NOMO-1 treated with DMSO at 0.1 percent for 48 hours (cell line): ENCODE results near the gene RGS9.
"Not testable (repeated sequence)": the region's sequence is repeated elsewhere in the genome, so short reads cannot be mapped to it uniquely, and the experiment has no call there.

Experiments used
- DNase-seq: peaks from one replicate; lab custom pipeline; 2025; ENCODE audit not compliant: unreplicated experiment; lab: John Stamatoyannopoulos, UW

The RGS9 gene

DNA sequence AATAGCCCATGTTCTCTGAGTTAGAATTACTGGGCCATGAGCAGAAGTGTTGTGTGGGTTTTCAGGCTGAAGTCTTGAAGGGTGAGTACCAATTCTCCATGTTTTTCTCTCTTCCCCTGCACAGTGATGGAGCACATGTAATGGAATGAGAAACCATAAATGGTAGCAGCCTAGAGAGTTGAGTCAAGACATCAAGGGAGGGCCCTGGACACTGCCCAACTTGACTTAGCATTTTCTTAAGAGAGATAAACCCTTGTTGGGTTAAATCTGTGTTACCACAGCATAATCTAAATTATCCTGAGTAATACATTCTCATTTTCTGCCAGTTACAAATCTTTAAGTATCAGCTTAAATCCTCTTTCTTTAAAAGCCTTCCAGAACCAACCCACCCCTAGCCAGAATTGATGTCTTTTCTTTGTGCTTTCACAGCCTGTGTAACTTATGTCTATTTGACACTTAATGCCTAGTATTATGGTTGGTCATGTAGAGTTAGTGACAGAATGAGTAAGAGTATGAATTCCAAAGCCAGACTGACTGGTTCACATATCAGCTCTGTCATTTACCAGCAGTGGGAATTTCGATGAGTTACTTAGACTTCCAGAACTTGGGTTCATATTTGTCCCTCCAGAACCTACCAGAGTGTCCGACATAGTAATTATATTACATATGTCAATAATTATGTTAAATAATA lies 27.0 kb upstream of the RGS9 start:
- no peak for DNase-seq

DNA sequence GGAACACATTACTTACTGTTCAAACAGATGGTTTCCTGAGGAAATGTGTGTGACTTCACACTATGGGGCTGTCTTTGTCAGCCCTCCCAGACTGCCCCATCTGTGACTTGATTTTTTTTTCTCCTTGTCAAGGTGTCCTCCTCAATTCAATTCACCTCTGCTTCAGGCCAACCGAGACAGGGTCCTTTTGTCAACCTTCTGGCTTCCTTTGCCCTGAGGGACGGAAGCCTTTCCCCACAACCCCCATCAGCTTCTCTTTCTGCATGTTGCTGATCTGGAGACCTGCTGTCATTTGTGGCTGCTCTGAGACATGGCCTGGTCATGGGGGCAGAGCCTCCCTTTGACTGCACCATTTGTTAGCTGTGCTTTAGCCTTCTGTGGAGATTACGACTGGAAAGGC lies 21.3 kb upstream of the RGS9 start:
- no peak for DNase-seq

DNA sequence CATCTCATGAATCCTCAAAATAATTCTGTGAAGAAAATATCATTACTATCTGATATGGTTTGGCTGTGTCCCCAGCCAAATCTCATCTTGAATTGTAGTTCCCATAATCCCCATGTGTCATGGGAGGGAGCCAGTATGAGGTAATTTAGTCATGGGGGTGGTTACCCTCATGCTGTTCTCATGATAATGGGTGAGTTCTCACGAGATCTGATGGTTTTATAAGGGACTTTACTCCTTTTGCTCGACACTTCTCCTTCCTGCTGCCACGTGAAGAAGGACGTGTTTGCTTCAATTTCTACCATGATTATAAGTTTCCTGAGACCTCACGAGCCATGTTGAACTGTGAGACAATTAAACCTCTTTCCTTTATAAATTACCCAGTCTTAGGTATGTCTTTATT lies 20.7 kb upstream of the RGS9 start:
- DNase-seq, result not testable (repeated sequence)

DNA sequence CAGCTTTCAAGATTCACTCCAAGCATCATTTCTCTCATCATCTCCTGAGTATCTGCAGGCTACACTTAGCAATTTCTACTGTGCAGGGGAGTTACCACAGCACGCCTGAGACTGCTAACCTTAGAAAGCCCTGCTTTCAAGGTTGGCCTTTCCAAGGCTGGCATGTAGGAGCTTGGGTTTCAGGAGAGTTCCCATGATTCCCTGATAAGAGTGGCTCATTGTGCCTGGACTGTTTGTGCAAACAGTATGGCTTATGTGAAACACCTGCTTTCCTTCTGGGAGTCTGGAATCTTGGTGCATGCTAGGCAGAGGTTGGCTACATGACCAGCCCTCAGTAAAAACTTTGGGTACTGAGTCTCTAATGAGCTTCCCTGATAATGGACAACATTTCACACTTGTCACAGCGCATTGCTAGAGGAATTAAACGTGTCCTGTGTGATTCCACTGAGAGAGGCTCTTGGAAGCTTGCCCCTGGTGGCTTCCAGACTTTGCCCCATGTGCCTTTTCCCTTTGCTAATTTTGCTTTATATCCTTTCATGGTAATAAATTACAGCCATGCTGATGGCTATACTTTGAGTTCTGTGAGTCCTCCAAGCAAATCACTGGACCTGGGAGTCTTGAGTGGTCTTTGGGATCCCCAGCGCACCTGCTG lies 19.7 kb upstream of the RGS9 start:
- no peak for DNase-seq

DNA sequence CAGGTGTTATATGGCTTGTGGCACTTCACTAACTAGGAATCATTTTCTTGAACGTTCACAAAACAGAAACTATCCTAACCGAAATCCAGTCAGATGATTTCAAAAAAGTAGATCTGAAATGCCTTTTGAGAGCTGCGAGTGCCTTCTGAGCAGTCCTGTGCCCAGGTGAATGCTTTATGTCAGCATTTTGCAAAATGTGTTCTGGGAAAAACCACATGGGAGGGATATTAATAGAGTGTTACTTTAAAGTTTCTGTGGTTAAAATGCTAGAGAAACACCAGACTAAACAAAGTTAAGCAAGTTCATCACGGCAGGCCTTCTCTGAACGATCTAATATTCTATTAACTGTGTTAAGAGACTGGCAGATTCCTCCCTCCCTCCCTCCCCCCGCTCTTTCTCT lies 15.8 kb upstream of the RGS9 start:
- no peak for DNase-seq

DNA sequence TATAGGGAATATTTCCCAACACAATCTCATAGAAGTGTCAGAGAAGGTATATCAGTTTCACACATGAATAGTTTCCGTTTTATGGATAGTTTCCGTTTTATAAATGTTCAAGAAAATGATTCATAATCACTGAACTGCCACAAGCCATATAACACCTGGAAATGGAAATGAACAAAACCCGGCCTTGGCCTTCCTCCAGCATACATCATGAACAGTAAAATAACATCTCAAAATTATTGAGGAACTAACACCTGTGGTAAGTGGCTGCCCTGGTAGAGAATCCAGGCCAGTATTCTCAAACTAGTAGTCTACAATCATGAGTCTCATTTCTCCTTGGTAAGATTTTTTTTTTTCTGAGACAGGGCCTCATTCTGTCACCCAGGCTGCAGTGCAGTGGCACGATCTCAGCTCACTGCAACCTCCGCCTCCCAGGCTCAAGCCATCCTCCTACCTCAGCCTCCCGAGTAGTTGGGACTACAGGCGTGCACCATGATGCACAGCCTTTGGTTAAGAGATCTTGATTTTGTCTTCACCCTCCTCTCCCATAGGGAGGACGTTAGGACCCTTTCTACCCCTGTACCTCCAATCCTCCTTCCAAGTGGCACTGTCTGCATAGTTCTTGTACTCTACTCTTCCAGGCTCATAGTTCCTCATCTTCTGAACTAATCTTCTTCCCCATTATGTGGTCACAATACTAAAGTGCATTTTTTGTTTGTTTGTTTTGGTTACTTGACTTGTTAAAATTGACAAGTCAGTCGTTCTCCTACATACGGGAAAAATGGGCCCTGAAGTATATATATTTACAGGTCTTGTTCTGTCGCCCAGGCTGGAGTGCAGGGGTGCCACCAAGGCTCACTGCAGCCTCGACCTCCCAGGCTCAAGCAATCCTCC lies 15.0 kb upstream of the RGS9 start:
- DNase-seq, result peak; percentile 35

DNA sequence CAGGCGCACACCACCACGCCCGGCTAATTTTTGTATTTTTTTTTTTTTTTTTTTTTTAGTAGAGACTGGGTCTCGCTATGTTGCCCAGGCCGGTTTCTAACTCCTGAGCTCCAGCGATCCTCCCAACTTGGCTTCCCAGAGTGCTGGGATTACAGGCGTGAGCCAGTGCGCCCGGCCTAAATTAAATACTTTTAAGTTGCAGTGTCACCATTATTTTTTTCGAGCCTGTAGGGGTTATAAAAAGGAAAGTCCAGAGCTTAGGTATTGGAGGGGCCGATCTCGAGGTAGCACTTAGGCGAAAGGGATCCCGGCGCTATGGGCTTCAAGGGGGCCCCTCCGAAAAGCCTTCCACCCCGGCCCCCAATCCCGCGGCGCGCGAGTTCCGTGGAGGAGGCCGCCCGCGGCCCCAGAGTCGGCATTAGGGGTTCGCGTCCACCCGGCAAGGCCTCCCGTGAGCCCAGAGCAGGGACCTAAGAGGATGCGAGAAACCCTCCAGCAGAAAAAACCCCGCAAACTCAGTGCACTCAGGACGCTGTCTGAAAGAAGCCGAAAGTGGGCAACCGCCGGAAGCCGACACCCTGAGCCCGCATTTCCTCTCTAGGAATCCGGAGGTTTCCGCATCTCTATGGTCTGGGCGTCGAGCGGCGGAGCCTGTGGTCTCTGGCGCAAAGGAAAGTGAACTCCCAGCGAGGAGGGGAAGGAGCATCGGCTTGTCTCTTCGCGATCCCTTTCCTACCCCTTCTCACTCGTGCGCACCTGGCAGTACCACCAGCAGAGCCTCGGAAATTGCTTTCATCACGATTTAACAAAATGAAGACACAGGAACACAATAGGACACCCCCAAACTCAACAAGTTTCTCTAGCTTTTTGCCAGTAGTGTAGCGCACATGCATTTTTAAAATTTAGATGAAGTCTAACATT lies 14.1 kb upstream of the RGS9 start:
- peak; percentile 84 for DNase-seq

DNA sequence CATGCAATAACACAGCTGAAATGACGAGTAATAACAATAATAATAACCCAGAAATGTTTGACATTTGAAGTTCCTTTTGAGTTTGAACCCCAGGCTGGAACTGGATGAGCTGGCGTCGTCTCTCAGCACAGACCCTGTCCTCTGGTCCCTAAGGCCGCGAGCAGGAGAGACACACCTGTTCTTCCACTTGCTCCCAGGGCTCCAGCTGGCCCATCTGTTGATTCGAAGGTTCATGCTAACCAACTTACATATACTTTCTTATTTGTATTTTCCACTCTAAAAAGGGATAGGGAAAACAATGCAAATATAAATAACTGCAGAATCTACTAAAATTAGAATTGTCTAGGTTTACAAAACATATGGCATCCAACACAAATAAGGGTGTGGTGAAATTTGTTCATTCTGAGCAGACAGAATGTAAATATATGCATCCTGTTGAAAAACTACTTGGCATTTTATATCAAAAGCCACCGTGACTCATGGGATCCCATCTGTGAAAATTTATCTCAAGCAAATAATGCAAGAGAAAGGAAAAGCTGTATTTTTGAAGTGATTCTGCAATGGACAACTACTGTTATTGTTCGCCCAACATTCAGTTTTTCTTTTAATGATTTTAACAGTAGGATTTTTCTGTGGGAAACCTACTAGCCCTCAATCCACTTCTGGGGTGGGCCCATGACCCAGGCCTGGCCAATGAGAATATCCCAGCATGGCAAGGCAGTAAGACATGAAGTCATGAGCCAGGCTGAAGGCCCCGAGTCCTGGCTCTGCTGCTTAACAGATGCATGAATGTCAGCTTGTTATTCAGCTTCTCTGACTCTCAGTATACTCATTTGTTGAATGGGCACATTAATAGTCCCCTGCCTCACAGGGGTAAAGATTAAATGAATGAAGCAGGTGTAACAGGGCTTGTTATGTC lies 13.2 kb upstream of the RGS9 start:
- no peak for DNase-seq

DNA sequence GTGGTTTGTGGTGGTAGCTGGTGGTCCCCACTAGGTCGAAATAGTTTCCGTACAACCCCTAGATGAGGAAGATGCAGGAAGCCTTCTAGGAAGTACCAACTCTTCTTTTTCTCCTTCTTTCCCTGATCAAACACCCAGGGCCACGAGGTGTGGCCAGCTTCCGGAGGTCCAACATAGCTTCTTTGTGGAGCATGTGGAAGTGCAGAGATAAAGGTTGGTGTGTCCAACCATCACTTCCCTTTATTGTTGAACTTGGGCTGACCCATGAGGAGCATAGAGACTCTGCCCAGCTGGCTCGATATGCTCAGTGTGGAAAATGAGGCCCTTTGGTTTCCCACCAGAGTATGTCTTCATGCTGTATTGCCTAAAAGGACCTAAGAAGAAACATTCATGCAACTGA lies 6.3 kb upstream of the RGS9 start:
- no peak for DNase-seq

DNA sequence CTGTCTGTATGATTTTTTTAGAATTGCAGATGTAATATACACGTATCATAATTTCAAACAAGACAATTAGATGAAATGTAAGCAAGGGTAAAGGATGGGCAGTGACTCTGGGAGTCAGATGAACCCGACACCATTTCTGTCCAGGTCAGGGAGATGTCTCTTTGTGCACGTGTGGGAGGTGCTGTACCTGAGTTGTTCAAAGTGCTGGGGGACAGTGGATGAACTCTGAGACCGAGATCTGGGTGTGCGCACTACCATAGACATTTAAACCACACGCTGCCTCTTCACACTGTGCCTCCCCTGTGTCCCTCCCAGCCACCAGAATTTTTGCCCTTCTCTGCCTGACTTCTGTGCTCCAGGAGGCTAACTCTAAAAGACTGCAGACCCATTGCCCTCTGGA lies 5.9 kb upstream of the RGS9 start:
- no peak for DNase-seq

DNA sequence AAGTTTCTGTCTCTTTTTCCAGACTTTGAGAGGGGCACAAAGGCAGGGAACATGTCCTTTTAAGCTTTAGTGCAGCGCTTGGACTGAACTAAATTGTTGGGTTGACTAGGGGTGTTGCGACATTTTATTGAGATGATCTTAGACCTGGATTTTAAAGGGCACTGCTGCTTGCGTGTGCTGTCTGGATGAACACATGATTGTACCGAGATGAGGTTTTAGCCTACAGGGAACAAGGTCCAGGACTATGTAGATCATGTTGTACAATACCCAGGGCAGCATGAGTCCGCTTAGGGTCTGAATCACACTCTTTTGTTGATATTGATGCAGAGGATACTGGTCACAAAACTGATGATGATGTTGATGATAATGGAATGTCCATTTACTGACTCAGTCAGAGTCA lies 5.2 kb upstream of the RGS9 start:
- DNase-seq, result no peak

DNA sequence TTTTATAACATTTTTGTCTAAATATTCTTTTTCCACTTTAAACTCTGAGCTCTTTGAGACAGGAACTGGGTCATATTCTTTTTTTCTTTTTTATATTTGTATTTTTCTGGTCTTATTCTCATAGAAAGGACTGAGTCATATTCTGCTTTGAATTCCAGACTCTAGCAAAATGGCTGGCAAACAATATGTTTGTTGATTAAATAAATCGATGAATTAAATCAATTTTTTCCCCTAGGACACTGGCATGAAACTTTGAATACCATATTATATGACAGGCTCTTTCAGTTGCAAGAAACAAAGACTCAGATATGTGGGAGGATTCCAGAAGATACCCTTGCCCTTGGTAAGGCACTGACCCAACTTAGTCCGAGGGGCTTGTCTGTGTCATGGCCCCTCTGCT lies 3.1 kb upstream of the RGS9 start:
- DNase-seq, result no peak

DNA sequence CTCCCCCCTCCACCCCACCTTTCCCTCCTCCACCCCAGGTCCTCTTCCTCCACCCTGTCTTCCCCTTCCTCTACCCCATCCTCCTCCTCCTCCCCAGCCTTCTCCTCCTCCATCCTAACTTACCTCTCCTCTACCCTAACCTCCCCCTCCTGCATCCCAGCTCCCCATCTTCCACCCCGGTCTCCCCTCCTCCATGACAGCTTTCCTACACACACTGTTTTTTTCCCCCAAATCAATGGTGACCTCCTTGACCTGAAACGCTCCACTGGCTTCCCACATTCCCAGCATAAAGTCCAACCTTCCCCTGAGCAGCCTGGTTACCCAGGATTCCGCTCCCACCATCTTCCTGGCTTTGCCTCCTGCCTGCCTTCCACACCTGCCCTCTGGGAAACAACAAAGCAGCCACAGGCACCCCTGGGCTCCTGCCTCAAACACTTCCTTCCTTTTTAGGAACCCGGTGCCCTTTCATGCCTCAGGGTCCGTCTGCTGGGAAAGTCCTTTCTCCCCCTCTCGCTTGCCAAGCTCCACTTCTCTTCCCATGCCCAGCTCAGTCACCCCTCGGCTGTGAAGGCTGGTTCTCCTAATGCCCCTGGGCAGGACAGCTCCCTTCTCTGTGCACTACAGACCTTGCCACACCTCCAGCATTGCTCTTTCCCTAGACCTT lies 2.1 kb downstream of the RGS9 start:
- no peak for DNase-seq

DNA sequence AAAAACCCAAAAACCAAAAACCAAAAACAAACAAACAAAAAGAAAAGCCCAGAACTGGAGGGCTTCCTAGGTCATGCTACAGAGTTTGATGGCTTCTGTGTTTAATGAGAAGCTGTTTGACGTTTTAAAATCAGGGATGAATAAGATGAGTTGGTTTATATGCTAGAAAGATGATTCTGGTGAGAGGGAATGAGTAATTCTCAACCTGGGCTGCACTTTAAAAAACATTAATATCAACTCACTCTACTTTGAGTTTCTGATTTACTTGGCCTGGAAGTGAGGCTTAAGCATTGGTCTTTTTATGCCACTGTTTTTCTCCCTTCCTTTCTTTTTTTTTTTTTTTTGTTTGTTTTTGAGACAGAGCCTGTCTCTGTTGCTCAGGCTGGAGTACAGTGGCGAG lies 5.1 kb downstream of the RGS9 start:
- DNase-seq, result no peak

DNA sequence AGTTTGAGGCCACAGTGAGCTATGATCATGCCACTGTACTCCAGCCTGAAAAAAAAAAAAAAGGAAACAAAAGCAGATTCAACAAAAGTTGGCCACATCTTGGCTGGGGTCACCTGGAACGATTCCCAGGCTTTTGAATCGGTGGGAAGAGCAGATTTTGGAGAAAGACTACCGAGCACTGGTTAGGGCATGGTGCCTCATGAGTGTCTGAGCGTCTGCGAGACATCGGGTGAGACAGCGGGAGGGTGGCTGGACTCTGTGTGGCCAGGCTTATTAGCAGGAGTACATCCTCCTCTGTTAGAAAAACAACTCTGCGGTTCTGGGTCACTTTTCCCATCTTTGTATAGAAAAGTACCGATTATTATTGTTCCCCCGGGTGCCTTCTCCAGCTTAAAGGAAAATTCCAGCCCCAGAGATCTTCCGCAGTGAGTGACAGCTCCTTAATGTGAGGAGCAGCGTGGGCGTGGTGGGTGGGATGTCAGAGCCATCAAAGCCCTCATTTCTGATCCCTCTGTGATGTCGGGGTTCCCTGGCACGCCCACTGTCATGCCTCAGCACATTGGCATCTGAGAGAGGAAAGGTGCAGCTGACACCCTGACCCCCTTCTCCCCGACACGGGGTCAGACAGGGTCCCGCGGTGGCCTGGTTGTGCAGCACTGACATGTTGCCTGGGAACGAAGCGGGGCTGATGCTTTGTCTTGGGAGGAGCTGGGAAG lies 6.9 kb downstream of the RGS9 start:
- no peak for DNase-seq

DNA sequence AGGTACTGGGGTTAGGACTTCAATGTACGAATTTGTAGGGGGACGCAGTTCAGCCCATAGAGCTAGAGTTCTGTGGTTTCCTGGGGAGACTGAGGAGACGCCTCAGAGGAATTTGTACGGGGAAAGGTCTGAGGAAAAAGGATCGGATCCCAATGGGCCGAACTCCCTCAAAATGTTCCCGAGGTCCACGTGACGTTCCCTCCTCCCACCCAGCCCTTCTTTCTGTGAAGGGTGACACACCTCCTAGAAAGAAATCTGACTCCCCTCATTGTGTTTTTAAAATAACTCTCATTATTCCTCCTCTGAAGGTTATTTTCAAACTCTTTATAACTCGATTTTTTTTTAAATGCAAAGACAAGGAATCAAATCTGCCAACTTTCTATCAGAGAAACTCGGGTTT lies 8.6 kb downstream of the RGS9 start:
- DNase-seq, result no peak

DNA sequence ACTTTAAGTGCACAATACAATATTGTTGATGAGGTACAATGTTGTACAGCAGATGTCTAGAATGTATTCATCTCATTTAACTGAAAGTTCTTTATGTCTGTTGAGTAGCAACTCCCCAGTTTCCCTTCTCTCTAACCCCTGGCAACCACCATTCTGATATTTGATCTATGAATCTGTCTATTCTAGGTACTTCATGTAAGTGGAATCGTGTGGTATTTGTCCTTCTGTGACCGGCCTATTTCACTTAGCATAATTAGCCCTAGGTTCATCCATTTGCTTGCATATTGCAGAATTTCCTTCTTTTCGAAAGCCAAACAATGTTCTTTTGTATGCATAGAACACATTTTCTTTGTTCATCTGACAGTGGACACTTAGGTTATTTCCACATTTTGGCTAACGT lies 10.8 kb downstream of the RGS9 start:
- no peak for DNase-seq

DNA sequence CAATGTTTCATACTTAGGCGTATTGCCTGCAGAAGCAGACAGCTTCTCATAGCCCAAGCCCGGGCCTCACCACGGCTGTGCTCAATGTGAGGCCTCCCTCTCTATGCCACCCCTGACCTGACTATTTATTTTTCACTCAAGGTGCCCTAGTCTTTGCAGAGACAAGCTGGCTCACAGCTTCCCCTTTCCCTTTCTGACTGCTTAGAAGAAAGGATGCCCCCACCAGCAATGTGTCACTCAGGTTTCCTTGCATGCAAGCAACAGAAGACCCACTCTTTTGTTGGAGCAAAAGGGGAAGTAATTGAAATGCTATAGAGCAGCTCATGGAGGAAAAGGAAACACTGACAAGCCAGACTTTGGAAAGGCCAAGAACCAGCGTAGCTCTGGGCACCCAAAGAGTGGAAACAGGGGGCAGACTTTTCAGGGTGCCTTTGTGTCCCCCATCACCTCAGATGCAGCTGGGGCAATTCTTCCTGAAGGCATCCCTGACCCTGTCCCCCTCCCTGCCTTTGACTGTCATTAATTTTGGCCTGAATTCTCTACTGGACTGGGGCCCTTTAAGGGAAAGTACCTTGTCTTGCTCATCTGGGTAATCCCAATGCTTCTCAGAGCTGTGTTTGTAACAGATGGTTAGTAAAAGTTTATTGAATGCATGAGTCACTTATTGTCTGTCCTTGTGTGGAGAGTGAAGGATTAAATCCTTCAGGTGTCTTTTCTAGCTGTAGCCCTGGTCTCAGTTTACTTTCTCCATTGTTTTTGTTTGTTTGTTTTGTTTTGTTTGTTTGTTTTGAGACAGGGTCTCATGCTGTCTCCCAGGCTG lies 17.8 kb downstream of the RGS9 start:
- DNase-seq, result peak; percentile 95
